WTC11 (cell line): ENCODE data around the gene ISL2. TPM values are rescaled to one million over a fixed set of nuclear protein-coding genes. Genes with fewer than 3 reads are reported as not detected.
A peak's percentile ranks its signal among the peaks of the same experiment; 100 is the strongest.

Source experiments
- ATAC-seq: fragments of 200-7000 bp; cut with Tn5 transposase; 2 replicates; pipeline ENCODE4 v1.10.0; 2021; ENCODE audit warnings: mild to moderate bottlenecking, moderate library complexity
- CTCF ChIA-PET: fragments of 300-600 bp; sonication (Branson Sonifier 250); formaldehyde crosslinking; loops from one replicate; lab custom pipeline; 2021; ENCODE audit warnings: antibody characterized with exemption; lab: Charles Lee
- POLR2A ChIA-PET: fragments of 350-600 bp; sonication (Branson Sonifier 250); formaldehyde crosslinking; loops from one replicate; lab custom pipeline; 2021; ENCODE audit warnings: antibody characterized with exemption; lab: Charles Lee
- DNase-seq: peaks from one replicate; pipeline ENCODE4 v3.0.0; 2021; ENCODE audit warnings: low spot score
- H3K27ac Mint-ChIP-seq: 2 replicates; pipeline ENCODE4 v1.8.0; 2021; ENCODE audit warnings: mixed read lengths
- H3K27me3 Mint-ChIP-seq: 2 replicates; pipeline ENCODE4 v1.8.0; 2021; ENCODE audit warnings: low read depth, mild to moderate bottlenecking, moderate library complexity, mixed read lengths
- H3K36me3 Mint-ChIP-seq: 2 replicates; pipeline ENCODE4 v1.8.0; 2021; ENCODE audit warnings: mixed read lengths
- H3K4me1 Mint-ChIP-seq: 2 replicates; pipeline ENCODE4 v1.8.0; 2022; ENCODE audit warnings: mixed read lengths
- H3K4me3 Mint-ChIP-seq: 2 replicates; pipeline ENCODE4 v1.8.0; 2021; ENCODE audit warnings: mild to moderate bottlenecking, moderate library complexity, mixed read lengths
- H3K9me3 Mint-ChIP-seq: 2 replicates; pipeline ENCODE4 v1.8.0; 2021; ENCODE audit warnings: mixed read lengths
- ATF1 ChIP-seq: sonication (generic); formaldehyde crosslinking; IDR thresholded peaks from 2 replicates; pipeline ENCODE4 v1.8.1; 2023; ENCODE audit warnings: mild to moderate bottlenecking, moderate library complexity, missing genetic modification reagents
- CBFB ChIP-seq: sonication (generic); formaldehyde crosslinking; IDR thresholded peaks from 2 replicates; pipeline ENCODE4 v1.8.1; 2022; ENCODE audit warnings: mild to moderate bottlenecking, low read depth, missing genetic modification reagents
- FOXJ3 ChIP-seq: sonication (generic); formaldehyde crosslinking; IDR thresholded peaks from 2 replicates; pipeline ENCODE4 v1.9.0; 2021; ENCODE audit warnings: missing genetic modification reagents, mild to moderate bottlenecking, borderline replicate concordance
- KAT7 ChIP-seq: sonication (generic); formaldehyde crosslinking; IDR thresholded peaks from 2 replicates; pipeline ENCODE4 v1.8.1; 2023; ENCODE audit warnings: missing genetic modification reagents, mild to moderate bottlenecking, borderline replicate concordance
- MXD4 ChIP-seq: fragments of 250-450 bp; sonication (Bioruptor Pico); IDR thresholded peaks from 2 replicates; pipeline ENCODE4 v1.8.0; 2021; ENCODE audit warnings: mild to moderate bottlenecking, moderate library complexity, borderline replicate concordance
- NR3C1 ChIP-seq: sonication (generic); formaldehyde crosslinking; conservative IDR thresholded peaks from 2 replicates; pipeline ENCODE4 v1.8.1; 2023; ENCODE audit warnings: low read depth, mild to moderate bottlenecking, missing genetic modification reagents
- SOX15 ChIP-seq: fragments of 250-450 bp; sonication (Bioruptor Pico); IDR thresholded peaks from 2 replicates; pipeline ENCODE4 v1.9.0; 2021; ENCODE audit warnings: mild to moderate bottlenecking
- TEAD4 ChIP-seq: sonication (generic); formaldehyde crosslinking; IDR thresholded peaks from 2 replicates; pipeline ENCODE4 v1.8.0; 2022; ENCODE audit warnings: mild to moderate bottlenecking, missing genetic modification reagents
- TP53 ChIP-seq: sonication (generic); formaldehyde crosslinking; IDR thresholded peaks from 2 replicates; pipeline ENCODE4 v1.8.1; 2023; ENCODE audit warnings: mild to moderate bottlenecking, missing genetic modification reagents
- ZBTB21 ChIP-seq: sonication (generic); formaldehyde crosslinking; IDR thresholded peaks from 2 replicates; pipeline ENCODE4 v1.8.1; 2023; ENCODE audit warnings: mild to moderate bottlenecking, missing genetic modification reagents, borderline replicate concordance
- ZNF138 ChIP-seq: sonication (generic); formaldehyde crosslinking; conservative IDR thresholded peaks from 2 replicates; pipeline ENCODE4 v1.8.1; 2022; ENCODE audit warnings: mild to moderate bottlenecking, moderate library complexity, missing genetic modification reagents
- ZNF219 ChIP-seq: sonication (generic); formaldehyde crosslinking; IDR thresholded peaks from 2 replicates; pipeline ENCODE4 v1.8.0; 2023; ENCODE audit warnings: missing genetic modification reagents, mild to moderate bottlenecking, borderline replicate concordance
- ZNF263 ChIP-seq: sonication (generic); formaldehyde crosslinking; IDR thresholded peaks from 2 replicates; pipeline ENCODE4 v1.8.1; 2022; ENCODE audit warnings: low read depth, mild to moderate bottlenecking, moderate library complexity, missing genetic modification reagents
- ZNF416 ChIP-seq: fragments of 250-450 bp; sonication (Bioruptor Pico); IDR thresholded peaks from 2 replicates; pipeline ENCODE4 v1.9.0; 2021; ENCODE audit warnings: mild to moderate bottlenecking, inconsistent platforms
- ZNF671 ChIP-seq: fragments of 250-450 bp; sonication (Bioruptor Pico); IDR thresholded peaks from 2 replicates; pipeline ENCODE4 v1.8.0; 2021; ENCODE audit warnings: mild to moderate bottlenecking
- total RNA-seq: library from RNA; stranded (reverse); gene quantifications from 3 replicates; pipeline ENCODE4 v1.2.3, GENCODE V29; 2021
- TF ChIP-seq, protein P1 (sequence below): sonication (generic); formaldehyde crosslinking; IDR thresholded peaks from 2 replicates; pipeline ENCODE4 v1.8.0; 2023; ENCODE audit warnings: missing genetic modification reagents
- TF ChIP-seq, protein P2 (sequence below): sonication (generic); formaldehyde crosslinking; IDR thresholded peaks from 2 replicates; pipeline ENCODE4 v1.8.0; 2022; ENCODE audit warnings: mild to moderate bottlenecking, missing genetic modification reagents
- TF ChIP-seq, protein P3 (sequence below): fragments of 250-450 bp; sonication (Bioruptor Pico); IDR thresholded peaks from 2 replicates; pipeline ENCODE4 v1.9.0; 2021; ENCODE audit warnings: mild to moderate bottlenecking, borderline replicate concordance
- TF ChIP-seq, protein P4 (sequence below): fragments of 250-450 bp; sonication (Bioruptor Pico); IDR thresholded peaks from 2 replicates; pipeline ENCODE4 v2.1.2; 2022; ENCODE audit warnings: mild to moderate bottlenecking, moderate library complexity
- TF ChIP-seq, protein P5 (sequence below): sonication (generic); formaldehyde crosslinking; IDR thresholded peaks from 2 replicates; pipeline ENCODE4 v1.8.1; 2023; ENCODE audit warnings: mild to moderate bottlenecking, missing genetic modification reagents
- TF ChIP-seq, protein P6 (sequence below): sonication (generic); formaldehyde crosslinking; IDR thresholded peaks from 2 replicates; pipeline ENCODE4 v1.8.1; 2023; ENCODE audit warnings: mild to moderate bottlenecking, moderate library complexity, missing genetic modification reagents
- TF ChIP-seq, protein P7 (sequence below): fragments of 250-450 bp; sonication (Bioruptor Pico); IDR thresholded peaks from 2 replicates; pipeline ENCODE4 v1.9.0; 2021; ENCODE audit warnings: mild to moderate bottlenecking
- TF ChIP-seq, protein P8 (sequence below): sonication (generic); formaldehyde crosslinking; IDR thresholded peaks from 2 replicates; pipeline ENCODE4 v1.8.1; 2023; ENCODE audit warnings: mild to moderate bottlenecking, missing genetic modification reagents
- TF ChIP-seq, protein P9 (sequence below): sonication (generic); formaldehyde crosslinking; IDR thresholded peaks from 2 replicates; pipeline ENCODE4 v1.8.1; 2022; ENCODE audit warnings: mild to moderate bottlenecking, moderate library complexity, missing genetic modification reagents

ISL2 gene
- total RNA-seq, 1 experiment from 2014 or later: 0.24 TPM

DNA sequence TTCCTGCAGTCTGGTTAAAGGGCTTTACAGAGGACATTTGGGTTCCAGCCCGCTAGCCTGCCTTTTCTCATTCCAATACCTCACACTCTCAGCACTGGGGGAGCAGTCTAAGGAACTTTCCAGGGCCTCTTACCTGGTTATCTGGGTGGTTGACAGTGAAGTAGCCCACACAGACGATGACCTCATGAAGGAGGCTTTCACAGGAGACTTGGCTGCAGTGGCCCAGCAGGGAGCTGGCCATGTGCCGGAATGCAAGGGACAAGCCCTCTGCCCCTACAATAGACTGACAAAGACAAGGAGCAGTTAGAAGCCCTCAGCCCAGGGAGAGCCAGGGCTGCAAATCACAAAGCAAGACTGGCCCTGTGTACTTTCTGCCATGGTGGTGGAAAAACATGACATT lies 39.5 kb downstream of the ISL2 start:
- Mint-ChIP-seq H3K36me3 (no peaks in the 10 kb centered on the region), H3K27me3 (no peaks in the 10 kb centered on the region), H3K4me3 (no peak overlapping the region), H3K27ac (no peak overlapping the region), H3K9me3 (no peaks in the 10 kb centered on the region), H3K4me1 (peaks cover 4% of the 10 kb centered on the region; the same call in 1 of the 2 replicates)
- DNase-seq (peak; percentile 26), ATAC-seq (peak; percentile 81)
- ChIA-PET POLR2A (no interaction called here), CTCF (interaction anchor here (0.6 kb wide), 1 partner anchor 40 kb away, joined by 3 read pairs; the partner anchor contains the start of gene ISL2)
- TF ChIP-seq, protein P1, sequence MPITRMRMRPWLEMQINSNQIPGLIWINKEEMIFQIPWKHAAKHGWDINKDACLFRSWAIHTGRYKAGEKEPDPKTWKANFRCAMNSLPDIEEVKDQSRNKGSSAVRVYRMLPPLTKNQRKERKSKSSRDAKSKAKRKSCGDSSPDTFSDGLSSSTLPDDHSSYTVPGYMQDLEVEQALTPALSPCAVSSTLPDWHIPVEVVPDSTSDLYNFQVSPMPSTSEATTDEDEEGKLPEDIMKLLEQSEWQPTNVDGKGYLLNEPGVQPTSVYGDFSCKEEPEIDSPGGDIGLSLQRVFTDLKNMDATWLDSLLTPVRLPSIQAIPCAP: no peak
- TF ChIP-seq, protein P2, sequence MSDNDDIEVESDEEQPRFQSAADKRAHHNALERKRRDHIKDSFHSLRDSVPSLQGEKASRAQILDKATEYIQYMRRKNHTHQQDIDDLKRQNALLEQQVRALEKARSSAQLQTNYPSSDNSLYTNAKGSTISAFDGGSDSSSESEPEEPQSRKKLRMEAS (CRISPR knock-in tag): no peak
- no peak for TF ChIP-seq TP53
- no peak for TF ChIP-seq FOXJ3
- no peak for TF ChIP-seq ATF1 (CRISPR knock-in tag)
- TF ChIP-seq, protein P3, sequence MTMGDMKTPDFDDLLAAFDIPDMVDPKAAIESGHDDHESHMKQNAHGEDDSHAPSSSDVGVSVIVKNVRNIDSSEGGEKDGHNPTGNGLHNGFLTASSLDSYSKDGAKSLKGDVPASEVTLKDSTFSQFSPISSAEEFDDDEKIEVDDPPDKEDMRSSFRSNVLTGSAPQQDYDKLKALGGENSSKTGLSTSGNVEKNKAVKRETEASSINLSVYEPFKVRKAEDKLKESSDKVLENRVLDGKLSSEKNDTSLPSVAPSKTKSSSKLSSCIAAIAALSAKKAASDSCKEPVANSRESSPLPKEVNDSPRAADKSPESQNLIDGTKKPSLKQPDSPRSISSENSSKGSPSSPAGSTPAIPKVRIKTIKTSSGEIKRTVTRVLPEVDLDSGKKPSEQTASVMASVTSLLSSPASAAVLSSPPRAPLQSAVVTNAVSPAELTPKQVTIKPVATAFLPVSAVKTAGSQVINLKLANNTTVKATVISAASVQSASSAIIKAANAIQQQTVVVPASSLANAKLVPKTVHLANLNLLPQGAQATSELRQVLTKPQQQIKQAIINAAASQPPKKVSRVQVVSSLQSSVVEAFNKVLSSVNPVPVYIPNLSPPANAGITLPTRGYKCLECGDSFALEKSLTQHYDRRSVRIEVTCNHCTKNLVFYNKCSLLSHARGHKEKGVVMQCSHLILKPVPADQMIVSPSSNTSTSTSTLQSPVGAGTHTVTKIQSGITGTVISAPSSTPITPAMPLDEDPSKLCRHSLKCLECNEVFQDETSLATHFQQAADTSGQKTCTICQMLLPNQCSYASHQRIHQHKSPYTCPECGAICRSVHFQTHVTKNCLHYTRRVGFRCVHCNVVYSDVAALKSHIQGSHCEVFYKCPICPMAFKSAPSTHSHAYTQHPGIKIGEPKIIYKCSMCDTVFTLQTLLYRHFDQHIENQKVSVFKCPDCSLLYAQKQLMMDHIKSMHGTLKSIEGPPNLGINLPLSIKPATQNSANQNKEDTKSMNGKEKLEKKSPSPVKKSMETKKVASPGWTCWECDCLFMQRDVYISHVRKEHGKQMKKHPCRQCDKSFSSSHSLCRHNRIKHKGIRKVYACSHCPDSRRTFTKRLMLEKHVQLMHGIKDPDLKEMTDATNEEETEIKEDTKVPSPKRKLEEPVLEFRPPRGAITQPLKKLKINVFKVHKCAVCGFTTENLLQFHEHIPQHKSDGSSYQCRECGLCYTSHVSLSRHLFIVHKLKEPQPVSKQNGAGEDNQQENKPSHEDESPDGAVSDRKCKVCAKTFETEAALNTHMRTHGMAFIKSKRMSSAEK (CRISPR knock-in tag): no peak
- no peak for TF ChIP-seq ZNF219 (CRISPR knock-in tag)
- TF ChIP-seq TEAD4: no peak
- TF ChIP-seq, protein P4, sequence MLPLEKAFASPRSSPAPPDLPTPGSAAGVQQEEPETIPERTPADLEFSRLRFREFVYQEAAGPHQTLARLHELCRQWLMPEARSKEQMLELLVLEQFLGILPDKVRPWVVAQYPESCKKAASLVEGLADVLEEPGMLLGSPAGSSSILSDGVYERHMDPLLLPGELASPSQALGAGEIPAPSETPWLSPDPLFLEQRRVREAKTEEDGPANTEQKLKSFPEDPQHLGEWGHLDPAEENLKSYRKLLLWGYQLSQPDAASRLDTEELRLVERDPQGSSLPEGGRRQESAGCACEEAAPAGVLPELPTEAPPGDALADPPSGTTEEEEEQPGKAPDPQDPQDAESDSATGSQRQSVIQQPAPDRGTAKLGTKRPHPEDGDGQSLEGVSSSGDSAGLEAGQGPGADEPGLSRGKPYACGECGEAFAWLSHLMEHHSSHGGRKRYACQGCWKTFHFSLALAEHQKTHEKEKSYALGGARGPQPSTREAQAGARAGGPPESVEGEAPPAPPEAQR (CRISPR knock-in tag): no peak
- TF ChIP-seq ZNF263 (CRISPR knock-in tag): no peak
- TF ChIP-seq SOX15: no peak
- TF ChIP-seq NR3C1 (CRISPR knock-in tag): no peak
- TF ChIP-seq ZNF138 (CRISPR knock-in tag): no peak
- TF ChIP-seq, protein P5, sequence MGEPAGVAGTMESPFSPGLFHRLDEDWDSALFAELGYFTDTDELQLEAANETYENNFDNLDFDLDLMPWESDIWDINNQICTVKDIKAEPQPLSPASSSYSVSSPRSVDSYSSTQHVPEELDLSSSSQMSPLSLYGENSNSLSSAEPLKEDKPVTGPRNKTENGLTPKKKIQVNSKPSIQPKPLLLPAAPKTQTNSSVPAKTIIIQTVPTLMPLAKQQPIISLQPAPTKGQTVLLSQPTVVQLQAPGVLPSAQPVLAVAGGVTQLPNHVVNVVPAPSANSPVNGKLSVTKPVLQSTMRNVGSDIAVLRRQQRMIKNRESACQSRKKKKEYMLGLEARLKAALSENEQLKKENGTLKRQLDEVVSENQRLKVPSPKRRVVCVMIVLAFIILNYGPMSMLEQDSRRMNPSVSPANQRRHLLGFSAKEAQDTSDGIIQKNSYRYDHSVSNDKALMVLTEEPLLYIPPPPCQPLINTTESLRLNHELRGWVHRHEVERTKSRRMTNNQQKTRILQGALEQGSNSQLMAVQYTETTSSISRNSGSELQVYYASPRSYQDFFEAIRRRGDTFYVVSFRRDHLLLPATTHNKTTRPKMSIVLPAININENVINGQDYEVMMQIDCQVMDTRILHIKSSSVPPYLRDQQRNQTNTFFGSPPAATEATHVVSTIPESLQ (CRISPR knock-in tag): no peak
- TF ChIP-seq CBFB: no peak
- TF ChIP-seq ZNF671 (CRISPR knock-in tag): no peak
- TF ChIP-seq ZBTB21 (CRISPR knock-in tag): no peak

DNA sequence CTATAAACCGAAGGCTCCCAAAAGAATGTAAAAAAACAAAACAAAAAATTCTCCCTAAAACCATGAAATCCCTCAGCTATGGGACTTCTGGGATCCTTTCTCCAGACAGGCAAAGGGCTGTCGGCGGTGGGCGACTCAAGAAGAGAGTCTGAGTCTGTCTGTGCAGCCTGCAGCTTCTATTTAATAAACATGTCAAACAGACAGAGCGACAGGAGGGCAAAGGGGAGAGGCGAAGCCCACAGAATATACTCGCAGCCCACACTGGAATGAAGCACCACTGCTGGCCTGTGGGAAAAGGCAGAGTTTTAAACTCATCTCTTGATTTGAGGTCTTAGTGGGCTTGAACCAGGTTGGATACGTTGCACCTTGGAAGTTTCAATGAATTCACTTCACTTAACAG lies 40.2 kb downstream of the ISL2 start:
- ChIA-PET POLR2A (no interaction called here), CTCF (no interaction called here)
- no peak for DNase-seq
- ATAC-seq: no peak
- H3K27ac Mint-ChIP-seq: no peak overlapping the region
- no peaks in the 10 kb centered on the region for H3K9me3 Mint-ChIP-seq
- no peaks in the 10 kb centered on the region for H3K36me3 Mint-ChIP-seq
- no peaks in the 10 kb centered on the region for H3K27me3 Mint-ChIP-seq
- no peak overlapping the region for H3K4me3 Mint-ChIP-seq
- peaks cover 4% of the 10 kb centered on the region; the same call in 1 of the 2 replicates for H3K4me1 Mint-ChIP-seq
- TF ChIP-seq, protein P6, sequence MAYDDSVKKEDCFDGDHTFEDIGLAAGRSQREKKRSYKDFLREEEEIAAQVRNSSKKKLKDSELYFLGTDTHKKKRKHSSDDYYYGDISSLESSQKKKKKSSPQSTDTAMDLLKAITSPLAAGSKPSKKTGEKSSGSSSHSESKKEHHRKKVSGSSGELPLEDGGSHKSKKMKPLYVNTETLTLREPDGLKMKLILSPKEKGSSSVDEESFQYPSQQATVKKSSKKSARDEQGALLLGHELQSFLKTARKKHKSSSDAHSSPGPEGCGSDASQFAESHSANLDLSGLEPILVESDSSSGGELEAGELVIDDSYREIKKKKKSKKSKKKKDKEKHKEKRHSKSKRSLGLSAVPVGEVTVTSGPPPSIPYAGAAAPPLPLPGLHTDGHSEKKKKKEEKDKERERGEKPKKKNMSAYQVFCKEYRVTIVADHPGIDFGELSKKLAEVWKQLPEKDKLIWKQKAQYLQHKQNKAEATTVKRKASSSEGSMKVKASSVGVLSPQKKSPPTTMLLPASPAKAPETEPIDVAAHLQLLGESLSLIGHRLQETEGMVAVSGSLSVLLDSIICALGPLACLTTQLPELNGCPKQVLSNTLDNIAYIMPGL (CRISPR knock-in tag): no peak
- TF ChIP-seq, protein P7, sequence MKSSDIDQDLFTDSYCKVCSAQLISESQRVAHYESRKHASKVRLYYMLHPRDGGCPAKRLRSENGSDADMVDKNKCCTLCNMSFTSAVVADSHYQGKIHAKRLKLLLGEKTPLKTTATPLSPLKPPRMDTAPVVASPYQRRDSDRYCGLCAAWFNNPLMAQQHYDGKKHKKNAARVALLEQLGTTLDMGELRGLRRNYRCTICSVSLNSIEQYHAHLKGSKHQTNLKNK (CRISPR knock-in tag): no peak
- TF ChIP-seq, protein P8, sequence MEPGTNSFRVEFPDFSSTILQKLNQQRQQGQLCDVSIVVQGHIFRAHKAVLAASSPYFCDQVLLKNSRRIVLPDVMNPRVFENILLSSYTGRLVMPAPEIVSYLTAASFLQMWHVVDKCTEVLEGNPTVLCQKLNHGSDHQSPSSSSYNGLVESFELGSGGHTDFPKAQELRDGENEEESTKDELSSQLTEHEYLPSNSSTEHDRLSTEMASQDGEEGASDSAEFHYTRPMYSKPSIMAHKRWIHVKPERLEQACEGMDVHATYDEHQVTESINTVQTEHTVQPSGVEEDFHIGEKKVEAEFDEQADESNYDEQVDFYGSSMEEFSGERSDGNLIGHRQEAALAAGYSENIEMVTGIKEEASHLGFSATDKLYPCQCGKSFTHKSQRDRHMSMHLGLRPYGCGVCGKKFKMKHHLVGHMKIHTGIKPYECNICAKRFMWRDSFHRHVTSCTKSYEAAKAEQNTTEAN (CRISPR knock-in tag): no peak
- TF ChIP-seq KAT7 (CRISPR knock-in tag) (no peak), MXD4 (CRISPR knock-in tag) (no peak), ZNF416 (no peak)
- TF ChIP-seq, protein P9, sequence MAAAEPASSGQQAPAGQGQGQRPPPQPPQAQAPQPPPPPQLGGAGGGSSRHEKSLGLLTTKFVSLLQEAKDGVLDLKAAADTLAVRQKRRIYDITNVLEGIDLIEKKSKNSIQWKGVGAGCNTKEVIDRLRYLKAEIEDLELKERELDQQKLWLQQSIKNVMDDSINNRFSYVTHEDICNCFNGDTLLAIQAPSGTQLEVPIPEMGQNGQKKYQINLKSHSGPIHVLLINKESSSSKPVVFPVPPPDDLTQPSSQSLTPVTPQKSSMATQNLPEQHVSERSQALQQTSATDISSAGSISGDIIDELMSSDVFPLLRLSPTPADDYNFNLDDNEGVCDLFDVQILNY (CRISPR knock-in tag): no peak
